ENCODE results near the gene KRTAP29-1.
"Not testable (repeated sequence)": the region's sequence is repeated elsewhere in the genome, so short reads cannot be mapped to it uniquely, and the experiment has no call there.

DNA sequence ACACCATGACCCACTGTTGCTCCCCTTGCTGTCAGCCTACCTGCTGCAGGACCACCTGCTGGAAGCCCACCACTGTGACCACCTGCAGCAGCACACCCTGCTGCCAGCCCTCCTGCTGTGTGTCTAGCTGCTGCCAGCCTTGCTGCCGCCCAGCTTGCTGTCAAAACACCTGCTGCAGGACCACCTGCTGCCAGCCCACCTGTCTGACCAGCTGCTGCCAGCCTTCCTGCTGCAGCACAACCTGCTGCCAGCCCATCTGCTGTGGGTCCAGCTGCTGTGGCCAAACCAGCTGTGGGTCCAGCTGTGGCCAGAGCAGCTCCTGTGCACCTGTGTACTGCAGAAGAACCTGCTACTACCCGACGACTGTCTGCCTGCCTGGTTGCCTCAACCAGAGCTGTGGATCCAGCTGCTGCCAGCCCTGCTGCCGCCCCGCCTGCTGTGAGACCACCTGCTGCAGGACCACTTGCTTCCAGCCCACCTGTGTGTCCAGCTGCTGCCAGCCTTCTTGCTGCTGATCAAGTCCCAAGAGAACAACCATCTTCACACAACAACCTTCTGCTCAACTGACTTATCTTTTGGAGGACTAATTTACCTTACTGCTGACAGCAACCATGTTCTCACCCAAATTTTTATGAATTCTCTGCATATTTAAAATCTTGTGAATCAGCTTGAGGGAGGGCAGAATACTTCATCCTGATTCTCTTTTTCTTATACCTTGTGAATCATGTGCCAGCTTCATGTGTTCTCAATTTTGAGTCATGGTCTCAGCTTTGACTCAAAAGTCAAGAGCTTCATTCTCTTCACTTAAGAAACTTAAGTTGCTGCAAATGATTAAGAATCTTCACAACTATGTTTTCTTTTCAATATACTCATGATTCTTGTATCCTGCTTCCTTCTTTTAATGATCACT, 47.0 kb downstream of the KRTAP29-1 start, which contains the start of gene KRTAP9-9:
- not testable (repeated sequence) for TF ChIP-seq CREB1 (IDR thresholded peaks at IDR 0.05; ENCODE audit: low read depth); EGR1 (IDR thresholded peaks at IDR 0.05); TAF1 (IDR thresholded peaks at IDR 0.05; ENCODE audit: low read depth); RAD21 (IDR thresholded peaks at IDR 0.05; ENCODE audit: low read depth); NFIC (IDR thresholded peaks at IDR 0.05); TEAD4 (IDR thresholded peaks at IDR 0.05)
- TF ChIP-seq, protein P1, sequence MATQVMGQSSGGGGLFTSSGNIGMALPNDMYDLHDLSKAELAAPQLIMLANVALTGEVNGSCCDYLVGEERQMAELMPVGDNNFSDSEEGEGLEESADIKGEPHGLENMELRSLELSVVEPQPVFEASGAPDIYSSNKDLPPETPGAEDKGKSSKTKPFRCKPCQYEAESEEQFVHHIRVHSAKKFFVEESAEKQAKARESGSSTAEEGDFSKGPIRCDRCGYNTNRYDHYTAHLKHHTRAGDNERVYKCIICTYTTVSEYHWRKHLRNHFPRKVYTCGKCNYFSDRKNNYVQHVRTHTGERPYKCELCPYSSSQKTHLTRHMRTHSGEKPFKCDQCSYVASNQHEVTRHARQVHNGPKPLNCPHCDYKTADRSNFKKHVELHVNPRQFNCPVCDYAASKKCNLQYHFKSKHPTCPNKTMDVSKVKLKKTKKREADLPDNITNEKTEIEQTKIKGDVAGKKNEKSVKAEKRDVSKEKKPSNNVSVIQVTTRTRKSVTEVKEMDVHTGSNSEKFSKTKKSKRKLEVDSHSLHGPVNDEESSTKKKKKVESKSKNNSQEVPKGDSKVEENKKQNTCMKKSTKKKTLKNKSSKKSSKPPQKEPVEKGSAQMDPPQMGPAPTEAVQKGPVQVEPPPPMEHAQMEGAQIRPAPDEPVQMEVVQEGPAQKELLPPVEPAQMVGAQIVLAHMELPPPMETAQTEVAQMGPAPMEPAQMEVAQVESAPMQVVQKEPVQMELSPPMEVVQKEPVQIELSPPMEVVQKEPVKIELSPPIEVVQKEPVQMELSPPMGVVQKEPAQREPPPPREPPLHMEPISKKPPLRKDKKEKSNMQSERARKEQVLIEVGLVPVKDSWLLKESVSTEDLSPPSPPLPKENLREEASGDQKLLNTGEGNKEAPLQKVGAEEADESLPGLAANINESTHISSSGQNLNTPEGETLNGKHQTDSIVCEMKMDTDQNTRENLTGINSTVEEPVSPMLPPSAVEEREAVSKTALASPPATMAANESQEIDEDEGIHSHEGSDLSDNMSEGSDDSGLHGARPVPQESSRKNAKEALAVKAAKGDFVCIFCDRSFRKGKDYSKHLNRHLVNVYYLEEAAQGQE (IDR thresholded peaks at IDR 0.05; ENCODE audit: low read depth), result not testable (repeated sequence)
- TF ChIP-seq, protein P2, sequence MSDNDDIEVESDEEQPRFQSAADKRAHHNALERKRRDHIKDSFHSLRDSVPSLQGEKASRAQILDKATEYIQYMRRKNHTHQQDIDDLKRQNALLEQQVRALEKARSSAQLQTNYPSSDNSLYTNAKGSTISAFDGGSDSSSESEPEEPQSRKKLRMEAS (IDR thresholded peaks at IDR 0.05), result not testable (repeated sequence)
